Measurements from ENCODE around the gene GATAD2A. TPM values are rescaled to one million over a fixed set of nuclear protein-coding genes. Genes with fewer than 3 reads are reported as not detected.

GATAD2A gene
- total RNA-seq, 1 experiment from 2014 or later, result 99.6 TPM

- Histone ChIP-seq H3K36me3 (ENCODE audit: control insufficient read depth, insufficient read depth, low read length) (no peaks in the 10 kb centered on the region), H3K4me1 (ENCODE audit: control insufficient read depth, insufficient read depth, low read length) (peaks cover 34% of the 10 kb centered on the region), H3K9me3 (ENCODE audit: control insufficient read depth, insufficient read depth, low read depth, low read length) (no peaks in the 10 kb centered on the region), H3K4me3 (ENCODE audit: low read depth in 2 of 2, low read length in 2 of 2) (no peak overlapping the region), H3K27ac (ENCODE audit: low read length) (no peak overlapping the region), H3K27me3 (ENCODE audit: control insufficient read depth, insufficient read depth, low read length) (no peaks in the 10 kb centered on the region)
- ATAC-seq (no peak), DNase-seq (ENCODE audit: low read depth, low spot score) (no peak)
- no TSS peak for BruUV-seq (replicated peaks)
- in situ Hi-C loops (cut with HindIII; ENCODE audit: low pct_unique_long_range_greater_than_20kb, low sequenced_read_pairs) (no loop called here), intact Hi-C loops (cut with micrococcal nuclease; ENCODE audit: unreplicated experiment) (no loop called here)
- no peak for TF ChIP-seq SIN3A (IDR thresholded peaks at IDR 0.05; ENCODE audit: borderline replicate concordance, insufficient read depth, low read depth, low read length)
- TF ChIP-seq REST (IDR thresholded peaks at IDR 0.05; ENCODE audit: insufficient read depth in 1 of 2, low read depth in 2 of 2, low read length in 1 of 2), result no peak
- TF ChIP-seq, protein P1, sequence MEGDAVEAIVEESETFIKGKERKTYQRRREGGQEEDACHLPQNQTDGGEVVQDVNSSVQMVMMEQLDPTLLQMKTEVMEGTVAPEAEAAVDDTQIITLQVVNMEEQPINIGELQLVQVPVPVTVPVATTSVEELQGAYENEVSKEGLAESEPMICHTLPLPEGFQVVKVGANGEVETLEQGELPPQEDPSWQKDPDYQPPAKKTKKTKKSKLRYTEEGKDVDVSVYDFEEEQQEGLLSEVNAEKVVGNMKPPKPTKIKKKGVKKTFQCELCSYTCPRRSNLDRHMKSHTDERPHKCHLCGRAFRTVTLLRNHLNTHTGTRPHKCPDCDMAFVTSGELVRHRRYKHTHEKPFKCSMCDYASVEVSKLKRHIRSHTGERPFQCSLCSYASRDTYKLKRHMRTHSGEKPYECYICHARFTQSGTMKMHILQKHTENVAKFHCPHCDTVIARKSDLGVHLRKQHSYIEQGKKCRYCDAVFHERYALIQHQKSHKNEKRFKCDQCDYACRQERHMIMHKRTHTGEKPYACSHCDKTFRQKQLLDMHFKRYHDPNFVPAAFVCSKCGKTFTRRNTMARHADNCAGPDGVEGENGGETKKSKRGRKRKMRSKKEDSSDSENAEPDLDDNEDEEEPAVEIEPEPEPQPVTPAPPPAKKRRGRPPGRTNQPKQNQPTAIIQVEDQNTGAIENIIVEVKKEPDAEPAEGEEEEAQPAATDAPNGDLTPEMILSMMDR (IDR thresholded peaks at IDR 0.05), result no peak
- TF ChIP-seq TCF7L2 (IDR thresholded peaks at IDR 0.05; ENCODE audit: low read depth, low read length), result no peak
- TF ChIP-seq POLR2AphosphoS5 (IDR thresholded peaks at IDR 0.05; ENCODE audit: low read depth, low read length), result no peak
- ChIA-PET CTCF (no interaction called here), POLR2A (interaction anchor here (0.5 kb wide), 1 partner anchor 113 kb away, joined by 3 read pairs; no protein-coding TSS in a partner anchor)
These were observed 86.0 kb downstream of the GATAD2A start for GRCh38 chr19:19491321-19492025.

GRCh38 chr19:19492026-19492610 lies 86.6 kb downstream of the GATAD2A start:
- Histone ChIP-seq H3K36me3 (ENCODE audit: control insufficient read depth, insufficient read depth, low read length) (no peaks in the 10 kb centered on the region), H3K4me1 (ENCODE audit: control insufficient read depth, insufficient read depth, low read length) (peaks cover 29% of the 10 kb centered on the region), H3K9me3 (ENCODE audit: control insufficient read depth, insufficient read depth, low read depth, low read length) (no peaks in the 10 kb centered on the region), H3K27me3 (ENCODE audit: control insufficient read depth, insufficient read depth, low read length) (no peaks in the 10 kb centered on the region), H3K27ac (ENCODE audit: low read length) (no peak overlapping the region), H3K4me3 (ENCODE audit: low read depth in 2 of 2, low read length in 2 of 2) (no peak overlapping the region)
- ChIA-PET POLR2A (no interaction called here), CTCF (no interaction called here)
- in situ Hi-C loops (cut with HindIII; ENCODE audit: low pct_unique_long_range_greater_than_20kb, low sequenced_read_pairs) (no loop called here), intact Hi-C loops (cut with micrococcal nuclease; ENCODE audit: unreplicated experiment) (no loop called here)
- no TSS peak for BruUV-seq (replicated peaks)
- TF ChIP-seq TCF7L2 (IDR thresholded peaks at IDR 0.05; ENCODE audit: low read depth, low read length) (no peak), REST (IDR thresholded peaks at IDR 0.05; ENCODE audit: insufficient read depth in 1 of 2, low read depth in 2 of 2, low read length in 1 of 2) (no peak), POLR2AphosphoS5 (IDR thresholded peaks at IDR 0.05; ENCODE audit: low read depth, low read length) (no peak), SIN3A (IDR thresholded peaks at IDR 0.05; ENCODE audit: borderline replicate concordance, insufficient read depth, low read depth, low read length) (no peak)
- TF ChIP-seq, protein P1 (IDR thresholded peaks at IDR 0.05), result no peak
- DNase-seq (ENCODE audit: low read depth, low spot score), result no peak
- ATAC-seq, result no peak

All from Panc1 (cell line).